Measurements from ENCODE around the gene SC5D. TPM values are rescaled to one million over a fixed set of nuclear protein-coding genes. Genes with fewer than 3 reads are reported as not detected.

SC5D gene
- total and polyA plus RNA-seq, 8 donors, result 7.7 to 18.5 (median 11.6) TPM

DNA sequence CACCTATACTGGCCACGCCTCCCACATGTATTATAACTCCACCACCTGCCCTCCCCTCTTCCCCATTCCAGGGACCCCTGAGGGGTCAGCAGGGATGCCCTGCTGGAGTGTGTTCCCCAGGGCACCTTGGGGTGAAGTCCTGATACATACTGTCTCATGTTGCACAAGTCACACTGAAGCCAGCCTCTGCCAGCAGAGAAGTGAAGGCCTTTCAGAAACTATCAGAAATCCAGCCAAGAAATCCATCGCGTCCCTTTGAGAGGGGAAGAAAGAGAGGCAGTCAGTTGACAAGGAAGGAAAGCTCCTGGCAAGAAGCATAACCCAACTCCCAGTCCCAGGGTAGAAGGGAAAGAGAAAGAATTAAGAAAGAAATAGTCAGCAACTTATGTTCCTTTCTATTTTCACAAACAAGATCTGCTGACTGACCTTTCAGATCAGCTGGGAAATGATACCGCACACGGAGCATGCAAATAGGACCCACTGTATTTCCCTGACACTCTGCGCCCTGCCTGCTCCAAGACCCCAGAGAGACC lies 45.2 kb downstream of the SC5D start:
- DNase-seq (no peak), FAIRE-seq (no peak), ATAC-seq (peak in 2 of 4 donors; percentile 14 to 43)
- Histone ChIP-seq H3K4me3 (no peak overlapping the region), H3K9me3 (no peaks in the 10 kb centered on the region), H3K27ac (no peak overlapping the region), H3K4me1 (no peaks in the 10 kb centered on the region), H3K27me3 (no peaks in the 10 kb centered on the region), H3K36me3 (no peaks in the 10 kb centered on the region)
- intact Hi-C loops (cut with DNase I), result no loop called here
- TF ChIP-seq, protein P1, sequence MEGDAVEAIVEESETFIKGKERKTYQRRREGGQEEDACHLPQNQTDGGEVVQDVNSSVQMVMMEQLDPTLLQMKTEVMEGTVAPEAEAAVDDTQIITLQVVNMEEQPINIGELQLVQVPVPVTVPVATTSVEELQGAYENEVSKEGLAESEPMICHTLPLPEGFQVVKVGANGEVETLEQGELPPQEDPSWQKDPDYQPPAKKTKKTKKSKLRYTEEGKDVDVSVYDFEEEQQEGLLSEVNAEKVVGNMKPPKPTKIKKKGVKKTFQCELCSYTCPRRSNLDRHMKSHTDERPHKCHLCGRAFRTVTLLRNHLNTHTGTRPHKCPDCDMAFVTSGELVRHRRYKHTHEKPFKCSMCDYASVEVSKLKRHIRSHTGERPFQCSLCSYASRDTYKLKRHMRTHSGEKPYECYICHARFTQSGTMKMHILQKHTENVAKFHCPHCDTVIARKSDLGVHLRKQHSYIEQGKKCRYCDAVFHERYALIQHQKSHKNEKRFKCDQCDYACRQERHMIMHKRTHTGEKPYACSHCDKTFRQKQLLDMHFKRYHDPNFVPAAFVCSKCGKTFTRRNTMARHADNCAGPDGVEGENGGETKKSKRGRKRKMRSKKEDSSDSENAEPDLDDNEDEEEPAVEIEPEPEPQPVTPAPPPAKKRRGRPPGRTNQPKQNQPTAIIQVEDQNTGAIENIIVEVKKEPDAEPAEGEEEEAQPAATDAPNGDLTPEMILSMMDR (IDR thresholded peaks at IDR 0.05), result no peak
- 69 to 89% methylated on average over 6 of the region's 6 CpGs for WGBS, 2 donors

DNA sequence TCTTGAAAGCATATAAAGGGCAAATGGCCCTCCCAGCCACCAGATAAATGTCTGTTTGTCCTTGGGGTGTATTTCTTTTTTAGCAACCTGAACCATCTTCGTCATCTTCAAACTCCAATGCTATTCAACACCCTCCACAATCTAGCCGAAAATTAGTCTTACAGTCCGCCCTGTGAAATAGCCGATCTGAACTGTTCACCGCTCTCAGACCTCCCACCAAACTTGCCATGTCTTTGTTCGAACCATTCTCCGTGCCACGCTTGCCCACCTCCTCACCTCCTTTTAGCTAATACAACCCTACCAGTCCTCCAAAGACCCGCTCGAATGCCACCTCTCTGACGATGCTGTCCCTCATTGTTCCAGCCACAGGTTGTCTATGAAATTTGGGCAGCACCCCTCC lies 46.0 kb downstream of the SC5D start:
- H3K27me3 ChIP-seq, result no peaks in the 10 kb centered on the region
- H3K36me3 ChIP-seq, result no peaks in the 10 kb centered on the region
- 85 to 92% methylated on average over 11 of the region's 11 CpGs for WGBS, 2 donors
- DNase-seq (no peak), FAIRE-seq (no peak), ATAC-seq (no peak)
- intact Hi-C loops (cut with DNase I), result no loop called here
- H3K4me3 ChIP-seq, result no peak overlapping the region
- no peaks in the 10 kb centered on the region for H3K4me1 ChIP-seq
- H3K9me3 ChIP-seq, result no peaks in the 10 kb centered on the region
- H3K27ac ChIP-seq, result no peak overlapping the region
- TF ChIP-seq, protein P1 (IDR thresholded peaks at IDR 0.05), result no peak

DNA sequence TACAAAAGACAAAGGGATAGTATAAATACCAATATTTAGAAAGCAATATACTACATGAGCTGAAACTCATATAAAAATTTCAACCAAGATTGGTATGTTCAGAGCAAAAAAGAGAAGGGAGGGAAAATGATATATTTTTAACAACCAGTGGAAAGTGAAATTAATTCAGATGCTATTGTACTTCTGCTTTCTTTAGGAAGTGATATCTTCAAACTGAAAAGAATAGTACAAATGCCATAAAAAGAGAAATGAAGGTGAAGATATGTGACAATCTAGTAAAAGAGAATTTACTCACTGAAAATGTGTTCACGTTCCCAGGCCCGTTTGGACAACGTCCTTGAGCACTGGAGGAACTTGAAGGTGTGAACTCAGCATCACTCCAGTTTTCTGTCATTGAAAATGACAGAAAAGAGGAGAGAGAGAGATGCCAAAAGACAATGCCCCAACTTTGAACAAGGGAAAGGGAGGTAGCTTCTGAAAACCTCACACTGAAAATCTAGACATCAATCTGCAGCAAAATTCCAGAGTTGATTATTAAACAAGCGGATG lies 47.5 kb downstream of the SC5D start:
- FAIRE-seq, result no peak
- intact Hi-C loops (cut with DNase I), result no loop called here
- 43 to 46% methylated on average over 4 of the region's 4 CpGs for WGBS, 2 donors

DNA sequence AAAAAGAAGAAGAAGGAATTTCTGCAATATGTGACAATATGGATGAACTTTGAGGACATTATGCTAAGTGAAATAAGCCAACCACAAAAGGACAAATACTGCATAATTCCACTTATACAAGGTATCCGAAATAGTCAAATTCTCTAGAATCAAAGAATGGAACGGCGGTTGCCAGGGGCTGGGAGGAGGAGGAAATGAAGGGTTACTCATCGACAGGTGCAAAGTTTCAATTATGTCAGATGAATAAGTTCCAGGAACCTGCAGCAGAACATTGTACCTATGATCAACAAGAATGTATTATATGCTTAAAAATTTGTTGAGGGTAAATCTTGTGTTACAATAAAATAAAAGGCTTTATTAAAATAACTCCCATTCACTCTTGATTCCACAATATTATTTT lies 49.0 kb downstream of the SC5D start:
- H3K4me3 ChIP-seq, result no peak overlapping the region
- no peaks in the 10 kb centered on the region for H3K27me3 ChIP-seq
- DNase-seq, result no peak
- WGBS, 2 donors, result 79 to 84% methylated on average over 4 of the region's 4 CpGs
- intact Hi-C loops (cut with DNase I), result no loop called here
- no peak overlapping the region for H3K27ac ChIP-seq
- H3K4me1 ChIP-seq, result no peaks in the 10 kb centered on the region
- FAIRE-seq, result no peak
- H3K36me3 ChIP-seq, result no peaks in the 10 kb centered on the region
- TF ChIP-seq, protein P1 (IDR thresholded peaks at IDR 0.05), result no peak
- ATAC-seq, result peak in 2 of 4 donors; percentile 38 to 52
- no peaks in the 10 kb centered on the region for H3K9me3 ChIP-seq

More for the DNA sequence above, 47.5 kb downstream of the SC5D start:
- ATAC-seq (no peak), DNase-seq (no peak)
- H3K9me3 ChIP-seq, result no peaks in the 10 kb centered on the region
- TF ChIP-seq, protein P1 (IDR thresholded peaks at IDR 0.05), result no peak
- no peaks in the 10 kb centered on the region for H3K27me3 ChIP-seq
- H3K4me3 ChIP-seq, result no peak overlapping the region
- no peak overlapping the region for H3K27ac ChIP-seq
- no peaks in the 10 kb centered on the region for H3K4me1 ChIP-seq
- H3K36me3 ChIP-seq, result no peaks in the 10 kb centered on the region

DNA sequence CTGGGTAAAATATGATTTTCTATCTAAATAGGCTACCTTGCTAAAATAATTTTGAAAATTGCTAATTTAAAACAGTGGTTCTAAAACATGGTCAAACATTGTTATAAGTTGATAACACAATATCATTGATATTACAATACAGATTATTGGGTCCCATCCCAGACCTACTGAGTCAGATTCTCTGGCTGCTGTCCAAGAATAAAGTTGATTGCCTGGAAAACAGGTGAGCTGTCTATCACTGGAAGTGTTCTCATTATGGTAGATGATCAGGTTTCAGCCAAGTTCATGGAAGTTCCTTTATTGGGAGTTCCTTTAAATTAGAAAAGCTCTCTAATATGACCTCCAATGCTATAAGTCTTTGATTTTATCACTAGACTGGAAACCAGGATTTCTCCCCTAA lies 52.3 kb downstream of the SC5D start:
- no peaks in the 10 kb centered on the region for H3K9me3 ChIP-seq
- no peak for DNase-seq
- no peak overlapping the region for H3K27ac ChIP-seq
- TF ChIP-seq, protein P1 (IDR thresholded peaks at IDR 0.05), result no peak
- FAIRE-seq, result no peak
- H3K4me1 ChIP-seq, result no peaks in the 10 kb centered on the region
- ATAC-seq, result no peak
- H3K4me3 ChIP-seq, result no peak overlapping the region
- H3K36me3 ChIP-seq, result no peaks in the 10 kb centered on the region
- peaks cover 0 to 3% (median 0%) of the 10 kb centered on the region in 4 donors for H3K27me3 ChIP-seq
- intact Hi-C loops (cut with DNase I), result no loop called here

Data from pancreas (tissue), 10 donors.